AG04450 (cell line): ENCODE results near the gene DLX6. TPM values are rescaled to one million over a fixed set of nuclear protein-coding genes. Genes with fewer than 3 reads are reported as not detected.

ENCODE experiments used
- polyA plus RNA-seq: library from polyadenylated mRNA; depleted of rRNA; stranded (reverse); fragments of >200 nt; gene quantifications from 2 replicates; pipeline ENCODE4 v1.2.3, GENCODE V29; 2011; rRNA removed
- small RNA-seq: library from RNA; depleted of rRNA; stranded (forward); fragments of <200 nt; gene quantifications from one replicate; pipeline ENCODE3, GENCODE V24; 2012; ENCODE audit warnings: low read depth; ENCODE audit not compliant: insufficient read length

Gene DLX6
- polyA plus RNA-seq, 1 experiment = not detected

Small RNAs within 50 kb of the gene (small RNA-seq; reads per million reads assigned to genes)
- gene RF01778 (not detected), gene RF01887 (not detected), gene RF01888 (not detected)

Other genes starting within 250 kb of the DLX6 start
- gene DLX5, start 19.3 kb downstream of the DLX6 start, polyA plus RNA-seq = not detected in 2 replicates
- gene SDHAF3, start 112.1 kb downstream of the DLX6 start, polyA plus RNA-seq = 9.2 and 13.7 TPM in 2 replicates